ENCODE data around the gene AP5Z1. TPM values are rescaled to one million over a fixed set of nuclear protein-coding genes. Genes with fewer than 3 reads are reported as not detected.
A peak's percentile ranks its signal among the peaks of the same experiment; 100 is the strongest.
"Not testable (repeated sequence)": the region's sequence is repeated elsewhere in the genome, so short reads cannot be mapped to it uniquely, and the experiment has no call there.

Gene AP5Z1
- total RNA-seq, 1 donor, result 35.5 TPM

GRCh38 chr7:4790516-4790991, 15.1 kb downstream of the AP5Z1 start:
- no peak for TF ChIP-seq CTCF (IDR thresholded peaks at IDR 0.05; ENCODE audit: insufficient read depth, low read length)
- H3K4me3 ChIP-seq (ENCODE audit: low read depth, low read length), result no peak overlapping the region
- DNase-seq (ENCODE audit: low read depth), result no peak

DNA sequence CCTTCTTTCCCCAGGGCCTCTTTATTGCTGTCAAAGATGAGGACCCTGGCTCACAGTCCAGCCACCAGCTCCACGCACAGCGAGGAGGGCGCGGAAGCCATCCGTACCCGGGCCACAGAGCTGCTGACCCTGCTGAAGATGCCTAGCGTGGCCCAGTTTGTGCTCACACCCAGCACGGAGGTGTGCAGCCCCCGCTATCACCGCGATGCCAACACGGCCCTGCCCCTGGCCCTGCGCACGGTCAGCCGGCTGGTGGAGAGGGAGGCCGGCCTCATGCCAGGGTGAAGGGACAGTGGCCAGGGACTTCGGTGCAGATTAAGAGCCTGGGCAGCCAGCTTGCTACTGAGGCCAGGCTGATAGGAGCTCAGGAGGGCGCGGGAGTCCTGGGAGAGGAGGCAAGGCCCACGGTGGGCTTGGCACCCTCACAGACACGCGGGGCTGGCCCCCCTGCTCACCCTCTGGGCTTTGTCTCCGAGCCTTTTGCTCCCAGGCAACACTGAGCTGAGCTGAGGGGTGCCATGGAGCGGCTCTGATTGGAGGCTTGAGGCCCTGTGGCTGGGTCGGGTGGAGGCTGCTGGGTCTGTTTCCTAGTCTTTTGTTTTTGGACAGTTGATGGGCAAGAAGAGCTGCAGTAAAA, 15.8 kb downstream of the AP5Z1 start:
- TF ChIP-seq CTCF (IDR thresholded peaks at IDR 0.05; ENCODE audit: insufficient read depth, low read length), result no peak
- no peak for DNase-seq (ENCODE audit: low read depth)
- no peak overlapping the region for H3K4me3 ChIP-seq (ENCODE audit: low read depth, low read length)

- TF ChIP-seq CTCF (IDR thresholded peaks at IDR 0.05; ENCODE audit: insufficient read depth, low read length), result peak; percentile 61
- DNase-seq (ENCODE audit: low read depth), result peak; percentile 40
- H3K4me3 ChIP-seq (ENCODE audit: low read depth, low read length), result no peak overlapping the region
Measured at GRCh38 chr7:4791738-4792536, 16.5 kb downstream of the AP5Z1 start.

GRCh38 chr7:4792537-4793126, 17.2 kb downstream of the AP5Z1 start:
- no peak overlapping the region for H3K4me3 ChIP-seq (ENCODE audit: low read depth, low read length)
- TF ChIP-seq CTCF (IDR thresholded peaks at IDR 0.05; ENCODE audit: insufficient read depth, low read length), result no peak
- no peak for DNase-seq (ENCODE audit: low read depth)

GRCh38 chr7:4793385-4793993, 18.1 kb downstream of the AP5Z1 start:
- not testable (repeated sequence) for H3K4me3 ChIP-seq (ENCODE audit: low read depth, low read length); DNase-seq (ENCODE audit: low read depth)

- DNase-seq (ENCODE audit: low read depth); H3K4me3 ChIP-seq (ENCODE audit: low read depth, low read length): not testable (repeated sequence)
Measured at GRCh38 chr7:4794171-4794570, 18.7 kb downstream of the AP5Z1 start.

- no peak for DNase-seq (ENCODE audit: low read depth)
- no peak for TF ChIP-seq CTCF (IDR thresholded peaks at IDR 0.05; ENCODE audit: insufficient read depth, low read length)
- H3K4me3 ChIP-seq (ENCODE audit: low read depth, low read length), result no peak overlapping the region
Measured at GRCh38 chr7:4794591-4795350, 19.3 kb downstream of the AP5Z1 start.
